Brain pericyte (primary cell): ENCODE measurements around the gene TARS2.

Experiments
- DNase-seq: peaks from one replicate; pipeline ENCODE4 v3.0.0-alpha.2; 2012; ENCODE audit warnings: low read depth, low spot score

The TARS2 gene

GRCh38 chr1:150507912-150508864, 21.0 kb downstream of the TARS2 start, which contains the start of gene ECM1:
Gene ECM1, plus strand, starts transcription at chr1:150508109. Its CDS starts 101 bp downstream, at chr1:150508210.
- no peak for DNase-seq

GRCh38 chr1:150508982-150509381, 21.8 kb downstream of the TARS2 start:
- DNase-seq: no peak

GRCh38 chr1:150511551-150511950, 24.3 kb downstream of the TARS2 start:
- DNase-seq: no peak

GRCh38 chr1:150511985-150512660, 24.9 kb downstream of the TARS2 start:
- no peak for DNase-seq

GRCh38 chr1:150512846-150513245, 25.6 kb downstream of the TARS2 start:
- DNase-seq: no peak

- DNase-seq: no peak
Measured at GRCh38 chr1:150513351-150513791, 26.2 kb downstream of the TARS2 start.

GRCh38 chr1:150514260-150514659, 27.0 kb downstream of the TARS2 start:
- DNase-seq: no peak

GRCh38 chr1:150514913-150515327, 27.7 kb downstream of the TARS2 start:
- no peak for DNase-seq

GRCh38 chr1:150515328-150516049, 28.3 kb downstream of the TARS2 start, which contains the start of gene FALEC:
Gene FALEC, plus strand, starts transcription at chr1:150515752.
- DNase-seq: peak; percentile 87

GRCh38 chr1:150516050-150516591, 28.9 kb downstream of the TARS2 start:
- no peak for DNase-seq

GRCh38 chr1:150516616-150517015, 29.4 kb downstream of the TARS2 start:
- DNase-seq: no peak

- no peak for DNase-seq
Measured at GRCh38 chr1:150521196-150521968, 34.2 kb downstream of the TARS2 start.

- no peak for DNase-seq
Measured at GRCh38 chr1:150525348-150525747, 38.1 kb downstream of the TARS2 start.

- DNase-seq: no peak
Measured at GRCh38 chr1:150528196-150528595, 41.0 kb downstream of the TARS2 start.

- no peak for DNase-seq
Measured at GRCh38 chr1:150529017-150529416, 41.8 kb downstream of the TARS2 start.

GRCh38 chr1:150530491-150531159, 43.4 kb downstream of the TARS2 start:
- no peak for DNase-seq

GRCh38 chr1:150532860-150533259, 45.6 kb downstream of the TARS2 start:
- DNase-seq: no peak

- no peak for DNase-seq
Measured at GRCh38 chr1:150534002-150534401, 46.8 kb downstream of the TARS2 start.

- DNase-seq: no peak
Measured at GRCh38 chr1:150535511-150536287, 48.5 kb downstream of the TARS2 start.
